Activated T-cell treated with anti-CD3 and anti-CD28 coated beads for 1 hour (primary cell): ENCODE results near the gene KLHL40.

Source experiments
- DNase-seq: peaks from one replicate; pipeline ENCODE4 v3.0.0-alpha.2; 2020; ENCODE audit warnings: low read depth

The KLHL40 gene, protein sequence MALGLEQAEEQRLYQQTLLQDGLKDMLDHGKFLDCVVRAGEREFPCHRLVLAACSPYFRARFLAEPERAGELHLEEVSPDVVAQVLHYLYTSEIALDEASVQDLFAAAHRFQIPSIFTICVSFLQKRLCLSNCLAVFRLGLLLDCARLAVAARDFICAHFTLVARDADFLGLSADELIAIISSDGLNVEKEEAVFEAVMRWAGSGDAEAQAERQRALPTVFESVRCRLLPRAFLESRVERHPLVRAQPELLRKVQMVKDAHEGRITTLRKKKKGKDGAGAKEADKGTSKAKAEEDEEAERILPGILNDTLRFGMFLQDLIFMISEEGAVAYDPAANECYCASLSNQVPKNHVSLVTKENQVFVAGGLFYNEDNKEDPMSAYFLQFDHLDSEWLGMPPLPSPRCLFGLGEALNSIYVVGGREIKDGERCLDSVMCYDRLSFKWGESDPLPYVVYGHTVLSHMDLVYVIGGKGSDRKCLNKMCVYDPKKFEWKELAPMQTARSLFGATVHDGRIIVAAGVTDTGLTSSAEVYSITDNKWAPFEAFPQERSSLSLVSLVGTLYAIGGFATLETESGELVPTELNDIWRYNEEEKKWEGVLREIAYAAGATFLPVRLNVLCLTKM

GRCh38 chr3:42685363-42685881 lies at the start of gene KLHL40:
KLHL40 (plus strand) TSS chr3:42685537; CDS start chr3:42685619, 82 bp downstream.
- no peak for DNase-seq

- no peak for DNase-seq
These were observed 48.3 kb upstream of the KLHL40 start for GRCh38 chr3:42637001-42637400.

GRCh38 chr3:42638339-42638842 lies 46.9 kb upstream of the KLHL40 start:
- no peak for DNase-seq

DNA sequence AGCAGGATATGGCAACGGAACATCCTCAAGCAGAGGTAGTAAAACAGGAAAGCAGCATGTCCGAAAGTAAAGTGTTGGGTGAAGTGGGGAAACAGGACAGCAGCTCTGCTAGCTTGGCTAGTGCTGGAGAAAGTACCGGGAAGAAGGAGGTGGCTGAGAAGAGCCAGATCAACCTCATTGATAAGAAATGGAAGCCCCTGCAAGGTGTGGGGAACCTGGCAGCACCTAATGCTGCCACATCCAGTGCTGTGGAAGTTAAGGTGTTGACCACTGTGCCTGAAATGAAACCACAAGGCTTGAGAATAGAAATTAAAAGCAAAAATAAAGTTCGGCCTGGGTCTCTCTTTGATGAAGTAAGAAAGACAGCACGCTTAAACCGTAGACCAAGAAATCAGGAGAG lies 46.1 kb upstream of the KLHL40 start:
- no peak for DNase-seq

GRCh38 chr3:42640129-42640528 lies 45.2 kb upstream of the KLHL40 start:
- DNase-seq, result no peak

DNA sequence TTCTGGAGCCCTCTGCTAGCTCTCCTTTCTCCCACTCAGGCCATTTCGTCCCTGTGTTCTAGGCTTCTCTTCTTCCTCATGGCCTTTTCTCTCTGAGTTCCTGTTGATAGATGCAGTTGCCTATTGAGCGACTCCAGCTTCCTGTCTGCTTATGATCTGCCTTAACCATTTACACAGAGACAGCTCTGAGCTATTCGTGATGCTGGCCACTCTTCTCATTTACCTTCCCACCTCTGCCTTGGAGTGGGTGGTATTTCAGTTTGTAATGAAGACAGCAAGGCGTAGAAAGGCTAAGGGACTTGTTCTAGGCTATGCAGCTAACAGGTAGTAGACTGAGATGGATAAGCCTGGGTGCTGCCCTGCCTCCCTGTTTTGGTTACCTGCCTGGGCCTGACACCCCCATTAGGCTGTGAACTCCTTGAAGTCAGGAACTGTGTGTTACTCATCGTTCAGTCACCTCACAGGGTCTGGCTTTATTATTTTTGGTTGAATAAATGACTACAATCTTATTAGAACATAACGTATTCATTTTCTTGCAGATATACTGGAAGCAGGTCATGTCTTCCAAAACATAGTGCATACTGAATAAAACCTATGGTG lies 44.5 kb upstream of the KLHL40 start:
- DNase-seq, result no peak

DNA sequence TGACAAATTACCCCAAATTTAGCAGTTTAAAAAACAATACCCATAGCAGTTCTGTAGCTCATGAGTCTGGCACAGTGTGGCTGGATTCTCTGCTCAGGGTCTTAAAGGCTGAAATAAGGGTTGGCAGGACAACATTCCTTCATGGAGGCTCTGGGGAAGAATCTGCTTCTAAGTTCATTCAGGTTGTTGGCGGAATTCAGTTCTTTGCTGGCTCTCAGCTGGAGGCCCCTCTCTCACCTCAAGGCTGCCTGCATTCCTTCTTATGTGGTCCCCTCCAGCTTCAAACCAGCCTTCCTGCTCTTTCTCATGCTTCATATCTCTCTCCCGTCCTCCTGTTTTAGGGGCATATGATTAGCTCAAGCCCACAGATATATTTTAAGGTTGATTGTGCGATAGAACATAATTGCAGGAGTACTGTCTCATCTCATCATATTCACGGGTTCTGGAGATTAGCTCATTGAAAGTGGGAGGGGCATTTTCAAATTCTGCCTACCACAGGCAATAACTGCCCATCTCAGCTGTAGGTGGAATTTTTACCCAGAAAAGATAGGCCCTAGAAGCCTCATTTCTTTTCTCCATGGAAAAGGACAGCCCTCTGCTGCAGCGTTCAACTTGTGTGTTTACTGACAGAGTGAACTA lies 37.4 kb upstream of the KLHL40 start:
- DNase-seq, result no peak

- DNase-seq, result no peak
These were observed 36.3 kb upstream of the KLHL40 start for GRCh38 chr3:42649006-42649405.

- no peak for DNase-seq
These were observed 35.6 kb upstream of the KLHL40 start for GRCh38 chr3:42649783-42650182.

DNA sequence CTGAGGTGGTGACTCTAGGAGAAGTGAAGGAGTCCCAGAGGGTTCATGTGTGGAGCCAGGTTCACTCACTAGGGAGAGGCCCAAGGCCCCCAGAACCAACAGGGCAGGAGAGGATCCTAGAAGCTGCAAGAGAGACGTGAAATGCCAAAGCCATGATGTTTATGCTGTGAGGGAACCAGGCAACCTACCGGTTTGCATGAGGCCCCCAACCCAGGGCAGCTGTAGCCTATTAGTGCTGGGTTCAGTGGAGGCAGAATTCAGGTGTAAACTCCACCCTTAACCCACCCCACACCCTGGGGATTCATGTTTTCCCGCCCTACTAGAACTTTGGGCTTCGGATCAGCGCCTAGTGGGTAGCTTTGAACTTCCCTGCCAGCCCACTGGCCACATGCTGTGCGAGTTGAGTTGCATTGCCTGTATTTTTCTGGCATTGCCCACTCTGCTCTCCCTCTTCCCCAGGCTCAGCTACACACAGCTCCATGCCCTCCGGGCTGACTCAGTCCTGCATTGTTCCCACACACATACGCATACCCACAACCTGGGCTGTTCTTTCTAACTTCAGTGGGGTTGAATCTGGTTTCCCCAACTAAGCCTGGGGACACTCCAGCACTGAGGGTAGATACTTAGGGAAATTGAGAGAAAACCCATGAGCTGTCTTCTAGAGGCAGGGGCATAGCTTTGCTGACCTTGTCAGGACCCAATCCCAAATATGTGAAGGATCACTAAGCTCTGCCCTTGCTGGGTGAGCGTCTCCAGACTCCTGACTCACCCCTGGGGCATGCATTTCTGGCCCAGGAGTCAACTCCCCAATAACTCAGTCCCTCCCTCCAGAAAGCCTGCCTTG lies 33.9 kb upstream of the KLHL40 start:
- no peak for DNase-seq

DNA sequence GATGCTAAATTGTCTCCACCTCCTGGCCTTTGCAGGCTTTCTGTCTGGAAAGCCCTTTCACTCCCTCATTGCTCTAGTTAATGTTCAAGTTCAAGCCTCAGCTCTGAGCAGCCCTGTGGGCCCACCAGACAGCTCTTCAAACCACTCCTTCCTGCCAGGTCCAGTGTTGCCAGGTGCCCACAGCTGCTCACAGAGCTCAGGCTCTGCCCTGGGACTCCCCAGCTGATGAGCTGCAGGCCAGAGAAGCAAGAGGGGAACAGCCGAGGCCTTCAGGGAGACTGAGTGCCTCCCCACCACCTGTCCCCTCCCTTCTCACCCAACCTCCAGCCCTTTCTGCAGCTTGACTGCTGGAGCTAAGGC lies 33.1 kb upstream of the KLHL40 start:
- DNase-seq, result no peak

DNA sequence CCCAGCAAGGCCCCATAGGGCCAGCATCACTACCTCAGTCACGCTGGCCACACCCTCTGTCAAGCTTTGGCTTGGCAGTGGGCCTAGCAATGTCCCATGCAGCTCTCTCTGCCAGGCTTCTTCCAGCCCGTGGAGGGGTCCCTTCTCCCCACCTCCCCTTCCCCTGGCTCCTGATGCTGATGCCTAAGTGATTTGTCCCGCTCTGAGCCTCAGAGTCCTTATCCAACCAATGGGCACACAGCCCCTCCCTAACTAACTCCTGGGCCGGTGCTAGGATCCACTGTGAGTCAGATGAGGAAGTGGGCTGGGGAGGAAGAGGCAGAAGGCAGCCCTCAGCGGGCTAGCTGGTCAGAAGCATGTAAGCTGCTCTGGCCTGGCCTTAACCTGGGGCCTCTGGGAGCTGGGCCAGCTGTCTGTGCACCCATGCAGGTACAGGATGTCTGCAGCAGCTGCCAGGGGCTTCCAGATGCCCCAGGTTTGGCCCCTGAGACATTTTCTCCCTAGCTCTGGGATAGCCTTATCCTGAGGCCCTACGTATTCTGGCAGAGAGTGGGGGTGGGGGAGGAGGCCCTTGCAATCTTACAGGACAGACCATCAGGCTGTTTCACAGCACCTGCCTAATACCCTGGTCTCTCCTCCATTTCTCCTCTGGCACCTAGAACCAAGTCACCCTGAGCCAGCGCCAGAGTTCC lies 32.6 kb upstream of the KLHL40 start:
- no peak for DNase-seq

- no peak for DNase-seq
These were observed 32.1 kb upstream of the KLHL40 start for GRCh38 chr3:42653303-42653559.

DNA sequence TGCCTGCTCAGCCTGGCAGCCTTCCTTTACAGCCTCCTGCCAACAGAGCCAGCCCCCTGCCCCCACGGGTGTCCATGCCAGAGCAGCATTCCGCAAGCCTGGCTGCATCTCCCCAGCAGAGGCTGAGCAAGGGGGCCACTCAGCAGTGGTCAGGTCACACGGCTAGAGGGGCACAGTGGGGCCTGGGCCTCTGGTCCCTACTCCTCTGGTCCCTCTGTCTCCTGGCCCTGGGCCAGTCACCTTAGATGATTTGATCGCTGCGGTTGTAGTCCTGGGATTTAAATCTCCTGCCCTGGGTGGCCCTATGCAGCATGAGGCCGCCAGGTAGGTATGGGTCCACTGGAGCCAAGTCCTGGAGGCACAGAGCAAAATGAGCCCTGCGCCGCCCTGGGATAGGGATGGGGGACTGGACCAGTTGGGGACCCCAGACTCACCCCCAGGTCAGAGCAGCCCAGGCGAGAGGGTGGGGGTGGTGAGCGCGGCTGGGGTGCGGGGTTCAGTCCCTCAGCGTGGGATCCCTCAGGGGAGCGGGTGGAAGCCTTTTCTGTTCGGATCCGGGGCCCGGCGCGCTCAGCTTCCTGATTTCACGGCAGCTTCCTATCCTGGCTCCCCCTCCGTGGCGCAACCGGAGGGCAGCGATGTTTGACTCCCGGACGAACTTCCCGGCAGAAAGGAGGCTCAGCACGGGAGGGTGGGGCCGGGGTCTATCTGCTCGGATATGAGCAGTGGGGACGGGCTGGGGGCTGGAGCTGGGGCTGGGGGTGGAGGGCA lies 31.6 kb upstream of the KLHL40 start, which contains the start of gene ZBTB47:
Gene ZBTB47, plus strand, starts transcription at position 138 of the 771 bp plus-strand sequence. CDS start 4,659 bp downstream, outside the sequence.
- no peak for DNase-seq

DNA sequence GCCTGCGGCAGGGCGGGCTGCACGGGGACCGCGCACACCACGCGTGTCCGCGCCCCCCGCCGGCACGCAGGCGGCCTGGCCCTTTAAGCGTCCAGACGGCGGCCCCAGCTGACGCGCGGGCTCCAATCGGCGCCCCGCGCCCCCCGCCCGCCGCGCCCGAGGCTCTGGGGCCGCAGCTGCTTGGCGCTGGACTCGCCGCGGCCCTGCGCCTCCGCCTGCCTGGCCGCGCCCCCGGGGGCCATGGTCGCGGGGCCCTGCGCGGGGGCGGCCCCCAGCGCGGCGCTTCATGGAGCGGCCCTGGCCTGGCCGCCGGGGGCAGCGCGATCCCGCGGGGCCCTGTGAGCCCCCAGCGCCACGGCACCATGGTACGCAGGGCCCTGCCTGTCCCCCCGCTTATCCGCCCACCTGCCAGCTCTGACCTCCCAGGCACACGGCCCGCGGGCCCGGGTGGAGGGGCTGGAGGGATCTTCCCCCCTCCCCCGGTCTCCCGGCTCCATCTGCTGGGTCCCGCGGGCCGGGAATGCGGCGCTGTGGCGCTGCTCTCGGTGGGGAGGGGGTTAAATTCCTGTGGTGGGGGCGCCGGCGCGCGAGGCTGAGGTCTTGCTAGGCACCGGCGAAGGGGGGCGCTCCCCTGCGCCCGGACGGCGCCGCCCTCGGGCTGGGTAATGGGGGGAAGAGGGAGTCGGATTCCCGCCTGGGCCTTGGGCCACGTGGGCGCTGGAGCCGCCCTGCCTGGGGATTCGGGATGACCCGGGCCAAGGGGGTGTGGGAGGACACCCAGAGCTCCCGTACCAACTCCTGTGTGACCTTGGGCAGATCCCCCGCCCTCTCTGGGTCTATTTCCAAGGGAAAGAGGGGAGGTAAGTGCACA lies 30.8 kb upstream of the KLHL40 start:
- DNase-seq, result no peak

DNA sequence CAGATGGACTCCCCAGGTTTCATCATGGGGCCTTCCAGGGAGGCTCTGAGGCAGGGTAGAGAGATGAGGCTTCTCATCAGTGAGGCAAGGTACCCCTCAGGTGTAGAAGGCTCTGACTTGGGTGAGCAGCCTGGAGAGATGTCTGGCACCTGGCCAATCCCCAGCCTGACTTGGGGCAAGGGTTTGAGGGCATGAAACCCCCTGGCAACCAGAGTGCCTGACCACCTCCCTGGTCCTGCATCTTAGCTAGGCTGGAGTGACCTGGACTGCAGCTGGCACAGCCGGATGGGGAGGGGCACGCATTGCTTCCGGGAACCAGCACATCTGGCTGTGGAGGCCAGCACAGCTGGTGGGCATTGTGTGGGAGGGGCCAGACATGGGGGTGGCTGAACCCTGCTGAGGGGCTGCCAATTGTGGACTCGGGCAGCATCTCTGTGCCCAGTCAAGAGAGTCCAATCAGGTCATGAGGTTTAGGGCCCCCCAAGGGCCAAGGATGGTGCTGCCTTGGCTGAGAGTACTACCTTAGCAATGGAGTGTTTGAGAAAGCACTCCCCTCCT lies 29.9 kb upstream of the KLHL40 start:
- DNase-seq, result no peak

GRCh38 chr3:42655980-42656679 lies 29.2 kb upstream of the KLHL40 start:
- no peak for DNase-seq
